ENCODE results near the gene CUEDC2. TPM values are rescaled to one million over a fixed set of nuclear protein-coding genes. Genes with fewer than 3 reads are reported as not detected.

CUEDC2 gene, protein sequence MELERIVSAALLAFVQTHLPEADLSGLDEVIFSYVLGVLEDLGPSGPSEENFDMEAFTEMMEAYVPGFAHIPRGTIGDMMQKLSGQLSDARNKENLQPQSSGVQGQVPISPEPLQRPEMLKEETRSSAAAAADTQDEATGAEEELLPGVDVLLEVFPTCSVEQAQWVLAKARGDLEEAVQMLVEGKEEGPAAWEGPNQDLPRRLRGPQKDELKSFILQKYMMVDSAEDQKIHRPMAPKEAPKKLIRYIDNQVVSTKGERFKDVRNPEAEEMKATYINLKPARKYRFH
- 37.9 and 45.4 TPM in 2 replicates for total RNA-seq
- polyA plus RNA-seq, result 77.9 and 79.9 TPM in 2 replicates

DNA sequence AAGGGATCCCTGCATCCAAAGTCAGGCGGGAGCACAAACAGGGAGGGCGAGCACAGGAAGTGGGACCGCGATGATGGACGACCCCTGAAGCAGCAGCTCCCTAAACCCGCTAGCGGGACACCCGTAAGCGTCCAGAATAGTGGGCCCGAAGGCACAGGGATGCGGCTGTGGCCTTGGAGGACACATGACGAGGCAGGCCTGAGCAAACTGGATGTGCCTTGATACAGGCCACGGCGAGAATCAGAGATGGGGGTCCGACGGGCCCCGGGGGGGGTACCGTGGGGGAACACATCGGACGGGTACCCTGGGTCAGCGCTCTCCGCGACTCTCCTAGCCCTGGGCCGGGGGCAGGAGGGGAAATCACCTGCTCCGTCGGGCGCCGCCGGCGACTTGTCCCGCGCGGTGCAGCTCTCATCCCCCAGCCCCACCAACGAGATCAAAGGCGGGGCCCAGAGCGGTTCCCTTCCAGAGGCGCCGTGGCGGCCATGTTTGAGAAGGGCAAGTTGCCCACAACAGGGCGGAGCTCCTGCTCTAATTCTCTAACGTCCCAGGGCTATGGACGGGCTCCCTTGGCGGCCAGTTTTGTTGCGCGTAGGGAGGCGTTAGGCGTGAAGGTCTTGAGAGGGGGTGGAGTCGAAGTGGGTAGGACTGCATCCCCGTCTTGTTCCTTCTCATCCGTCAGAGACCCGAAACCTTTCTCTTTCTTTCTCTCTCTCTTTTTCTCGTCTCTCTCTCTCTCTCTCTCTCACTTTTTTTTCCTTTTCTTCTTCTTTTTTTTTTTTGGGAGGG lies at the start of gene CUEDC2:
TSS of gene CUEDC2 (minus strand) at position 413 of the 789 bp plus-strand sequence. CDS start 7,386 bp downstream, outside the sequence.
- no peaks in the 10 kb centered on the region for H4K20me1 ChIP-seq (ENCODE audit: insufficient read depth, poor library complexity, severe bottlenecking)
- peak within 1 kb of the TSS; percentile 78 for H3K27ac ChIP-seq
- peak within 1 kb of the TSS; percentile 78 for H3K4me2 ChIP-seq
- 2% methylated on average over 39 of the region's 52 CpGs for WGBS (ENCODE audit: low lambda C conversion rate, missing lambda C conversion rate)
- no peaks in the 10 kb centered on the region for H3K9me3 ChIP-seq (ENCODE audit: low read depth)
- DNase-seq (ENCODE audit: low spot score), result peak; percentile 97
- peaks cover 27% of the 10 kb centered on the region for H3K4me1 ChIP-seq (ENCODE audit: insufficient read depth)
- H3K36me3 ChIP-seq (replicated peaks; ENCODE audit: insufficient read depth, low read depth), result no peaks in the 10 kb centered on the region
- no peaks in the 10 kb centered on the region for H3K9me2 ChIP-seq (replicated peaks; ENCODE audit: insufficient read depth)
- H2AFZ ChIP-seq, result peak within 1 kb of the TSS; percentile 98
- peaks cover 16% of the 10 kb centered on the region for H3K79me2 ChIP-seq
- no peak for TF ChIP-seq EZH2phosphoT487 (IDR thresholded peaks at IDR 0.05; ENCODE audit: low read depth, severe bottlenecking, unreplicated experiment)
- no peak for TF ChIP-seq CTCF (IDR thresholded peaks at IDR 0.05; ENCODE audit: poor library complexity)
- TF ChIP-seq EZH2 (IDR thresholded peaks at IDR 0.05; ENCODE audit: borderline replicate concordance), result no peak
- peak within 1 kb of the TSS; percentile 80 for H3K4me3 ChIP-seq
- no peaks in the 10 kb centered on the region for H3K27me3 ChIP-seq

GRCh38 chr10:102480396-102480795 lies 48.0 kb upstream of the CUEDC2 start:
- no peaks in the 10 kb centered on the region for H3K36me3 ChIP-seq (replicated peaks; ENCODE audit: insufficient read depth, low read depth)

GRCh38 chr10:102479651-102480050 lies 47.3 kb upstream of the CUEDC2 start:
- Histone ChIP-seq H3K9me3 (ENCODE audit: low read depth) (no peaks in the 10 kb centered on the region), H3K79me2 (no peaks in the 10 kb centered on the region), H3K36me3 (replicated peaks; ENCODE audit: insufficient read depth, low read depth) (no peaks in the 10 kb centered on the region), H3K4me1 (ENCODE audit: insufficient read depth) (no peaks in the 10 kb centered on the region), H4K20me1 (ENCODE audit: insufficient read depth, poor library complexity, severe bottlenecking) (no peaks in the 10 kb centered on the region), H3K27ac (no peak overlapping the region), H2AFZ (no peak overlapping the region), H3K4me2 (no peak overlapping the region), H3K9me2 (replicated peaks; ENCODE audit: insufficient read depth) (no peaks in the 10 kb centered on the region), H3K27me3 (no peaks in the 10 kb centered on the region), H3K4me3 (no peak overlapping the region)
- no peak for DNase-seq (ENCODE audit: low spot score)
- TF ChIP-seq EZH2 (IDR thresholded peaks at IDR 0.05; ENCODE audit: borderline replicate concordance) (no peak), EZH2phosphoT487 (IDR thresholded peaks at IDR 0.05; ENCODE audit: low read depth, severe bottlenecking, unreplicated experiment) (no peak), CTCF (IDR thresholded peaks at IDR 0.05; ENCODE audit: poor library complexity) (no peak)

More at GRCh38 chr10:102480396-102480795, 48.0 kb upstream of the CUEDC2 start:
- no peak overlapping the region for H3K27ac ChIP-seq
- no peak overlapping the region for H3K4me3 ChIP-seq
- DNase-seq (ENCODE audit: low spot score), result no peak
- H3K27me3 ChIP-seq, result no peaks in the 10 kb centered on the region
- H2AFZ ChIP-seq, result no peak overlapping the region
- no peaks in the 10 kb centered on the region for H4K20me1 ChIP-seq (ENCODE audit: insufficient read depth, poor library complexity, severe bottlenecking)
- TF ChIP-seq EZH2 (IDR thresholded peaks at IDR 0.05; ENCODE audit: borderline replicate concordance) (no peak), CTCF (IDR thresholded peaks at IDR 0.05; ENCODE audit: poor library complexity) (no peak), EZH2phosphoT487 (IDR thresholded peaks at IDR 0.05; ENCODE audit: low read depth, severe bottlenecking, unreplicated experiment) (no peak)
- WGBS (ENCODE audit: low lambda C conversion rate, missing lambda C conversion rate), result 85% methylated on average over 9 of the region's 9 CpGs
- H3K9me2 ChIP-seq (replicated peaks; ENCODE audit: insufficient read depth), result no peaks in the 10 kb centered on the region
- no peaks in the 10 kb centered on the region for H3K79me2 ChIP-seq
- H3K4me1 ChIP-seq (ENCODE audit: insufficient read depth), result no peaks in the 10 kb centered on the region
- no peak overlapping the region for H3K4me2 ChIP-seq
- no peaks in the 10 kb centered on the region for H3K9me3 ChIP-seq (ENCODE audit: low read depth)

All from hepatocyte (in vitro differentiated cells).